Stimulated activated CD8-positive, alpha-beta memory T cell treated with anti-CD3 and anti-CD28 coated beads, Interleukin-15, amount 100 ng/mL, for 4 hours (primary cell): ENCODE measurements around the gene RITA1.
"Not testable (repeated sequence)": the region's sequence is repeated elsewhere in the genome, so short reads cannot be mapped to it uniquely, and the experiment has no call there.

Source experiments
- DNase-seq, 2 donors: peaks; one replicate each; pipeline ENCODE4 v3.0.0-alpha.2; 2020; ENCODE audit warnings: low read depth in 2 of 2

RITA1 gene

GRCh38 chr12:113185180-113186032 lies at the start of gene RITA1, which contains the start of gene DDX54:
Gene RITA1, plus strand, starts transcription at chr12:113185721. Its CDS starts 1,026 bp downstream, at chr12:113186747.
Gene DDX54, minus strand, starts transcription at chr12:113185478. Its CDS starts 27 bp downstream, at chr12:113185451.
- peak; percentile 59 to 69 for DNase-seq

- peak; percentile 21 to 27 for DNase-seq
Measured at GRCh38 chr12:113136128-113136989, 49.2 kb upstream of the RITA1 start.

GRCh38 chr12:113136990-113137511 lies 48.5 kb upstream of the RITA1 start:
- no peak for DNase-seq

- no peak for DNase-seq
Measured at GRCh38 chr12:113137861-113138783, 47.4 kb upstream of the RITA1 start.

GRCh38 chr12:113138826-113139225 lies 46.7 kb upstream of the RITA1 start:
- DNase-seq: no peak

- no peak for DNase-seq
Measured at GRCh38 chr12:113140706-113141105, 44.8 kb upstream of the RITA1 start.

GRCh38 chr12:113141716-113142115 lies 43.8 kb upstream of the RITA1 start:
- not testable (repeated sequence) for DNase-seq

- no peak for DNase-seq
Measured at GRCh38 chr12:113142173-113142885, 43.2 kb upstream of the RITA1 start.

- no peak for DNase-seq
Measured at GRCh38 chr12:113142886-113143332, 42.6 kb upstream of the RITA1 start.

- DNase-seq: no peak
Measured at GRCh38 chr12:113143959-113144358, 41.6 kb upstream of the RITA1 start.

GRCh38 chr12:113144806-113145205 lies 40.7 kb upstream of the RITA1 start:
- DNase-seq: no peak

GRCh38 chr12:113145720-113146551 lies 39.6 kb upstream of the RITA1 start:
- no peak for DNase-seq

- no peak for DNase-seq
Measured at GRCh38 chr12:113146999-113147398, 38.5 kb upstream of the RITA1 start.

GRCh38 chr12:113149361-113150150 lies 36.0 kb upstream of the RITA1 start, which contains the start of gene CFAP73:
Gene CFAP73, plus strand, starts transcription at chr12:113149724. Its CDS starts 134 bp downstream, at chr12:113149858.
- no peak for DNase-seq

GRCh38 chr12:113151655-113152054 lies 33.9 kb upstream of the RITA1 start:
- no peak for DNase-seq

- no peak for DNase-seq
Measured at GRCh38 chr12:113152196-113152834, 33.2 kb upstream of the RITA1 start.

GRCh38 chr12:113152835-113153814 lies 32.4 kb upstream of the RITA1 start:
- peak; percentile 15 to 19 for DNase-seq
